NT2/D1 (cell line): Measurements from ENCODE around the gene FBRSL1.

Experiments
- YY1 ChIP-seq: IDR thresholded peaks from 2 replicates; pipeline ENCODE4 v1.6.1; 2011; ENCODE audit not compliant: insufficient read length, insufficient read depth
- ZNF274 ChIP-seq: IDR thresholded peaks from 2 replicates; pipeline ENCODE4 v1.6.1; 2011; ENCODE audit warnings: mild to moderate bottlenecking, low read depth, low read length

- TF ChIP-seq YY1, result no peak
- no peak for TF ChIP-seq ZNF274
Observed at GRCh38 chr12:132493482-132494178, 3.7 kb downstream of the FBRSL1 start.
